ENCODE data around the gene LGR6. TPM values are rescaled to one million over a fixed set of nuclear protein-coding genes. Genes with fewer than 3 reads are reported as not detected.

LGR6 gene
- total RNA-seq, 1 donor from 2014 or later, result 0.62 TPM

GRCh38 chr1:202288177-202288576, 94.6 kb downstream of the LGR6 start:
- DNase-seq, result no peak

GRCh38 chr1:202289009-202289408, 95.4 kb downstream of the LGR6 start:
- DNase-seq, result no peak

- DNase-seq, result no peak
Measured at GRCh38 chr1:202291001-202291400, 97.4 kb downstream of the LGR6 start.

- DNase-seq, result no peak
Measured at GRCh38 chr1:202291961-202292712, 98.5 kb downstream of the LGR6 start.

- no peak for DNase-seq
Measured at GRCh38 chr1:202292773-202293172, 99.2 kb downstream of the LGR6 start.

GRCh38 chr1:202293569-202293968, 100.0 kb downstream of the LGR6 start:
- DNase-seq, result no peak

GRCh38 chr1:202302166-202302565, 108.6 kb downstream of the LGR6 start:
- no peak for DNase-seq

GRCh38 chr1:202304375-202304774, 110.8 kb downstream of the LGR6 start:
- DNase-seq, result no peak

GRCh38 chr1:202305168-202305567, 111.6 kb downstream of the LGR6 start:
- no peak for DNase-seq

GRCh38 chr1:202306535-202307345, 113.1 kb downstream of the LGR6 start:
- no peak for DNase-seq

- DNase-seq, result no peak
Measured at GRCh38 chr1:202310071-202310725, 116.6 kb downstream of the LGR6 start.

- DNase-seq, result no peak
Measured at GRCh38 chr1:202310746-202311145, 117.1 kb downstream of the LGR6 start.

- DNase-seq, result no peak
Measured at GRCh38 chr1:202311875-202312635, 118.5 kb downstream of the LGR6 start.

GRCh38 chr1:202315576-202316168, 122.1 kb downstream of the LGR6 start:
- DNase-seq, result peak; percentile 55

GRCh38 chr1:202316186-202316585, 122.6 kb downstream of the LGR6 start:
- DNase-seq, result no peak

- no peak for DNase-seq
Measured at GRCh38 chr1:202317941-202318925, 124.6 kb downstream of the LGR6 start.

GRCh38 chr1:202319381-202320080, 125.9 kb downstream of the LGR6 start:
- DNase-seq, result no peak

- no peak for DNase-seq
Measured at GRCh38 chr1:202320081-202320405, 126.4 kb downstream of the LGR6 start.

GRCh38 chr1:202323731-202324130, 130.1 kb downstream of the LGR6 start:
- DNase-seq, result no peak

GRCh38 chr1:202324646-202325045, 131.0 kb downstream of the LGR6 start:
- DNase-seq, result no peak
